NB4 (cell line): ENCODE measurements around the gene PANX1.

Experiments
- TF ChIP-seq, protein P1 (sequence below): IDR thresholded peaks from one replicate; pipeline ENCODE4 v1.5.1; 2012; ENCODE audit warnings: low read depth, low read length
- TF ChIP-seq, protein P2 (sequence below): IDR thresholded peaks from 2 replicates; pipeline ENCODE4 v1.6.1; 2011; ENCODE audit warnings: low read depth, low read length

DNA sequence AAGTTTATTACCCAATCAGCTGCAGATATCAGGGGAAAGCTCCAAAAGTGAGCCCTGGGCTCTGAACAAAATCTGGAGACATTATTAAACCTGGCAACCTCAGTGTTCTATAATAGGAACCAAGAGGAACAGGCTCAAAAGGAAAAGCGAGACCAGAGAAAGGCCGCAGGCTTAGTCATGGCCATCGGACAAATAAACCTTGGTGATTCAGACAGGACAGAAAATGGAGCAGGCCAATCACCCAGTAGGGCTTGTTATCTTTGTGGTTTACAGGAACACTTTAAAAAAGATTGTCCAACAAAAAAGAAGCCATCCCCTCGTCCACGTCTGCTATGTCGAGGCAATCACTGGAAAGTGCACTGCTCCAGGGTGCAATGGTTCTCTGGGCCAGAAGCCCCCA, 7.7 kb upstream of the PANX1 start:
- TF ChIP-seq, protein P1, sequence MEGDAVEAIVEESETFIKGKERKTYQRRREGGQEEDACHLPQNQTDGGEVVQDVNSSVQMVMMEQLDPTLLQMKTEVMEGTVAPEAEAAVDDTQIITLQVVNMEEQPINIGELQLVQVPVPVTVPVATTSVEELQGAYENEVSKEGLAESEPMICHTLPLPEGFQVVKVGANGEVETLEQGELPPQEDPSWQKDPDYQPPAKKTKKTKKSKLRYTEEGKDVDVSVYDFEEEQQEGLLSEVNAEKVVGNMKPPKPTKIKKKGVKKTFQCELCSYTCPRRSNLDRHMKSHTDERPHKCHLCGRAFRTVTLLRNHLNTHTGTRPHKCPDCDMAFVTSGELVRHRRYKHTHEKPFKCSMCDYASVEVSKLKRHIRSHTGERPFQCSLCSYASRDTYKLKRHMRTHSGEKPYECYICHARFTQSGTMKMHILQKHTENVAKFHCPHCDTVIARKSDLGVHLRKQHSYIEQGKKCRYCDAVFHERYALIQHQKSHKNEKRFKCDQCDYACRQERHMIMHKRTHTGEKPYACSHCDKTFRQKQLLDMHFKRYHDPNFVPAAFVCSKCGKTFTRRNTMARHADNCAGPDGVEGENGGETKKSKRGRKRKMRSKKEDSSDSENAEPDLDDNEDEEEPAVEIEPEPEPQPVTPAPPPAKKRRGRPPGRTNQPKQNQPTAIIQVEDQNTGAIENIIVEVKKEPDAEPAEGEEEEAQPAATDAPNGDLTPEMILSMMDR: no peak
- TF ChIP-seq, protein P2, sequence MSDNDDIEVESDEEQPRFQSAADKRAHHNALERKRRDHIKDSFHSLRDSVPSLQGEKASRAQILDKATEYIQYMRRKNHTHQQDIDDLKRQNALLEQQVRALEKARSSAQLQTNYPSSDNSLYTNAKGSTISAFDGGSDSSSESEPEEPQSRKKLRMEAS: no peak
